ENCODE measurements around the gene FGB.

Gene FGB

DNA sequence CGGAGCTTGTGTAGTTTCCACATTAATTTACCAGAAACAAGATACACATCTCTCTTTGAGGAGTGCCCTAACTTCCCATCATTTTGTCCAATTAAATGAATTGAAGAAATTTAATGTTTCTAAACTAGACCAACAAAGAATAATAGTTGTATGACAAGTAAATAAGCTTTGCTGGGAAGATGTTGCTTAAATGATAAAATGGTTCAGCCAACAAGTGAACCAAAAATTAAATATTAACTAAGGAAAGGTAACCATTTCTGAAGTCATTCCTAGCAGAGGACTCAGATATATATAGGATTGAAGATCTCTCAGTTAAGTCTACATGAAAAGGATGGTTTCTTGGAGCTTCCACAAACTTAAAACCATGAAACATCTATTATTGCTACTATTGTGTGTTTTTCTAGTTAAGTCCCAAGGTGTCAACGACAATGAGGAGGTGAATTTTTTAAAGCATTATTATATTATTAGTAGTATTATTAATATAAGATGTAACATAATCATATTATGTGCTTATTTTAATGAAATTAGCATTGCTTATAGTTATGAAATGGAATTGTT, at the start of gene FGB:
Gene FGB (plus strand): TSS at position 315 of the 558 bp plus-strand sequence. CDS start 8 bp downstream, at position 323.
- no peak for DNase-seq (ENCODE audit: low spot score)

DNA sequence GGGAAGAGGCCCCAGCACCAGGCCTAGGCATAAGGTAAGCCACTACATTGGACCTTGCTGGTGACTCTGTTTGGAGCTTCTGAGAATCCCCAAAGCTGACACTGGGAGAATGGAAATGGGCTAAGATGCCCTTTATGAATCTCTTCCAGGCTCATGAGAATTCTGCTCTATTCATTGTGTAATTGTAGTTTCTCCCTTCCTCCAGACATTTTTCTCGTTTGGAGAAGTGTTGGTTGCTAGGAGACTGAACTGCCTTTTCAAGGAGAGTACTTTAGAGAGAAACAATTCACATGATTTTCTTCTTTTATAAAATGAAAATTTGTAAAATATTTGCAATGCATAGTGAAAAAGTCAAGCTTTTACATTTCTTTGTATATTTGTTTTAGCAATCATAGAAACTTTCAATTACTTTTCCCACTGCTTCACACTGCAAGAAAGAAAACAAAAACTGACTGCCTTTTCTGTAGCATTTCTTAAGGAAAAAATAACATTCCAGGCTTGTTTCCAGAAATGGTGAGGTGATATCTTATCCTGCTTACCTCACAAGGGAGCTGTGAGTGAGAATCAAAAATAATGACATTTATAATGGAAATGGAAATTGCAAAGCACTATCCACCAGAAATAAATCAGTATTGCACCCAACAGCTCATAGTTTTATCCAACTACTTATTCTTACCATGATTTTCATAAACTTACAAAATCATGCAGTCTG, 46.3 kb upstream of the FGB start:
- DNase-seq (ENCODE audit: low spot score), result no peak

DNA sequence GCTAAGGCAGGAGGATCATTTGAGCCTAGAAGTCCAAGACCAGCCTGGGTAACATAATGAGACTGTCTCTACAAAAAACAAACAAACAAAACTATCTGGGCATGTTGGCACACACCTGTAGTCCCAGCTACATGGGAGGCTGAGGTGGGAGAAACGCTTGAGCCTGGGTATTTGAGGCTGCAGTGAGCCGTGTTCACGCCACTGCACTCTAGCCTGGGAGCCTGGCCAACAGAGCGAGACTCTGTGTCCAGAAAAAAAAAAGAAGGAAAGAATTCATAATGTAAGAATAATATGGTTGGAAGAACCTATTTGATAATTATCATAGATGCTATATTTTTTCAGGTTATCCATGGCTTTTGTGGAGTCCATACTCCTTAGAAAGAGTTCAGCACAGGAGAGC, 45.2 kb upstream of the FGB start:
- DNase-seq (ENCODE audit: low spot score), result no peak

DNA sequence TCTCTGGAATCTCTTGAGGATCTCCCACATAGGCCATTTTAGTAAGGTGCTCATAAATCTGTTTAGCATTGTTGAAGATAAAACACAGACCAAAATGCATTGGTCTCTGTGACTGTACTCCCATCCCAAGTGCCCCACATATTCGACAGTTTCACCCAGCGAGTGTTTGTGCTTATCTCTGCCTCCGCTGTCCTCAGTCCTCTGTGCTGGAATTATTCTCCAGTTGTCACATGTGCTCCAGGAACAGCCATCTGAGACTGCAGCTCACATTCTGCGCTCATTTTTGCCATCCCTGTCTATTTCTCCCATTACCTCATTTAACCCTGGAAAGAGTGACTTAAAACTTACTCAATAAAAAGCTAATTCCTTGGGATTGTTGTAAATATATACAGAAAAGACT, 43.6 kb upstream of the FGB start:
- DNase-seq (ENCODE audit: low spot score), result no peak

DNA sequence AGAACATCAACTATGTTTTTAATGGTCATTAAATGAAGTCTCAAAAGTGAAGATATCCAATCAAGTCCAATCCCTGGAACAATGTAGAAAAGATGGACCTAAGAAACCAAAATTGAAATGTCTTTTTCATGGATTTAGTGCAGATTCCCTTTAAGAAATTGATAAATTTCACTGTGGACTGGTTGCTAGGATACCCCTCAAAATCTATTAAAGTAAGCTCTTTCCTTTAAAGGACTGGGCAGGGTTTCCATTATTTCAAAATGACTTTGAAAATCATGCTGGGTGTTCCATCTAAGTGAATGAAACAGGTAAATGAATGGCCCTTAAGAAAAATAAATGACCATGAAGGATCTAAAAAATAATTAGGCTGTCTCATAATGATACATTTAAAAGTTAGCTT, 41.2 kb upstream of the FGB start:
- no peak for DNase-seq (ENCODE audit: low spot score)

DNA sequence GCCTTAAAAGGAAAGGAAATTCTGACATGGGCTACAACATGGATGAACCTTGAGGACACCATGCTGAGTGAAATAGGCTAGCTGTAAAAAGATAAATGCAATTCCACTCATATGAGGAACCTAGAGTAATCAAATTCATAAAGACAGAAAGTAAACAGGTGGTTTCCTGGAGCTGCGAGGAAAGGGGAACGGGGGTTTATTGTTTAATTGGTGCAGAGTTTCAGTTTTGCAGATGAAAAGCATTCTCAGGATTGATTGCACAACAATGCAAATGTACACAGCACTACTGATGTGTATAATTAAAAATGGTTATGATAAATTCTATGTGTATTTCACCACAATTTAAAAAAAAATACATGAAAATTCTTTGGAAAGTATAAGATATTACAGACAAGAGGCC, 36.7 kb upstream of the FGB start:
- no peak for DNase-seq (ENCODE audit: low spot score)

DNA sequence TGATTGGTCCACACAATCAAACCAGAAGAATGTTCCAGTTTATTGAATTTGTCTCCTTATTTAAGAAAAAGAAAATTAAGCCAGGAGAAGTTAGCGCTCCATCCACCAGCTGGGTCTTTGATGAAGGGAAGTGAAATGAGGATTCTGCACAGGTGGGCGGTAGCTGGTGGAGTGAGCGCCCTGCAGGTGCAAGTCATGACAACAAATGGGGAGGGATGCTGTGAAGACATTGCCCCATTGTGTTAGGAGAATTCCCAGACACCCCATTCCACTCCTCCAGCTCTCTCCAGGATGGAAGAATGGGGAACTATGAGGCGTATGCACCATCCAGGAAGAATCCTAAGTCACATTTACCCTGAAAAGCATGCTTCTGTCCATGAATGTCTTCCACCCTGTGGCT, 35.5 kb upstream of the FGB start:
- no peak for DNase-seq (ENCODE audit: low spot score)

DNA sequence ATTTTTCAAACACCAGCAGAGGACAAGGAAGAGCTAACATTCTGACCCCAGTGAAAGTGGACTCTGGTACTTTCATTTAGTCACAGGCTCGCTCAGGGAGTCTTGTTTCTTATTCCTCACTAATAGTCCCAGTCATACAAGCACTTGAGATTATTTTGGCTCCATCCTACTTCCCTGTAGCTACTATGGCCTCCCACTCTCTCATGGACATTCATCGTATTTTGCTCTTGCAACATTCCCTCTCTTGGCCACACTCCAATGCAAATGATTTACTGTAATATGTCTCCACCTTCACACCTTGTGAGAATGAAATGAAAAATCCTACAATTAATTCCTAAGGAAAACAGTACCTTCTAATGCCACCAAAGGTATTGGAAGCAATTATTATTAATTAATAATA, 33.9 kb upstream of the FGB start:
- DNase-seq (ENCODE audit: low spot score), result no peak

DNA sequence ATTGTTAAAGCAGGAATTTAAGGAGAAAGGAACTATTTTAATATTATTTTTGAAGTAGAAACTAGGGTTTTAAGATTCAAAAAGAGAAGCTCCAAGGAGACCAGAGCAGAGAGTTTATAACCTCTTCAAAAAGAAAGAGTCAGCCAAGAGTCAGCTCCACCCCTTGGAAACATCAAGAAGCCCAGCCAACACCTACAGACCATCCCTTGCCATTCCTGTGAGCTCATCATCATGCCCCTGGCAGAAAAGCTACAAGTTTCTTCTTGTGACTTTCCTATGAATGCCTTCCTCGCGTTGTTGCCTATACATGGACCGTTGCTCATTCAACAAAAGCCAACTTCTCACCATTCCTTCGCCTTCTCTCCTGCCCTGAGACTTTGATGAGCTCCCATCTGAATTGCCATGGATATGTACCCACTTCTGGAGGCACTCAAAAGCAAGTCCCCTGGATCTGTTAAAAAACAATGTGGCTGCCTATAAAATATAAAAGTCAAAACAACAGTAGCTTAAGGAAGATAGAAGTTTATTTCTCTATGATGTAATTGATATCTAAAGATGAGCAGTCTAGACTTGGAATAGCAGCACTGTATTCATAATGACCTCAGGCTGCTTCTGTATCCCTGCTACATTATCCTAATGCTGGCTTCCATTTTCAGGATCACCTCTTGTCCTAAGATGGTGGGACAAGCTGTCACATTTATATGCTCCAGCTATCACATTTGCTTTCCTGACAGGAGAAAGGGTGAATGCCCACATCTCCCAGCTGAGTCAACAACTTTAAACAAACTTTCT, 32.9 kb upstream of the FGB start:
- no peak for DNase-seq (ENCODE audit: low spot score)

DNA sequence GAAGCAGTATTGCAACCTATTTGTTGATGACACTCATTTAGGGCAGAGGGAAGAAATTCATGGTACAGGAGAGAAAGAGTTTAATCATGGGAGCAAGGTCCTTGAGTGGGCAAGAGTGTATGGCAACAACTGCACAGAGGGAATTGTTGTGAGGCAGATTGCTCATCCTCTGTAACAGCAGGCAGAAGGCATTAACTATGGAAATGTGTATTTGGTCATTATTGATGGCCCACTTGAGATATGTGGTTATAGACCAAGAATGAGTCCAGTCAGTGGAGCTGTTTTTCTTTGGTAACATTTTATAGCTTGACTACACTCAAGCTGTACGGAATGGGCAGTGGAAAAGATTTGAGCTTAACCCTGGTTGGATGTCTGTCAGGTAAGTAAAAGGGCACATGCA, 28.5 kb upstream of the FGB start:
- no peak for DNase-seq (ENCODE audit: low spot score)

DNA sequence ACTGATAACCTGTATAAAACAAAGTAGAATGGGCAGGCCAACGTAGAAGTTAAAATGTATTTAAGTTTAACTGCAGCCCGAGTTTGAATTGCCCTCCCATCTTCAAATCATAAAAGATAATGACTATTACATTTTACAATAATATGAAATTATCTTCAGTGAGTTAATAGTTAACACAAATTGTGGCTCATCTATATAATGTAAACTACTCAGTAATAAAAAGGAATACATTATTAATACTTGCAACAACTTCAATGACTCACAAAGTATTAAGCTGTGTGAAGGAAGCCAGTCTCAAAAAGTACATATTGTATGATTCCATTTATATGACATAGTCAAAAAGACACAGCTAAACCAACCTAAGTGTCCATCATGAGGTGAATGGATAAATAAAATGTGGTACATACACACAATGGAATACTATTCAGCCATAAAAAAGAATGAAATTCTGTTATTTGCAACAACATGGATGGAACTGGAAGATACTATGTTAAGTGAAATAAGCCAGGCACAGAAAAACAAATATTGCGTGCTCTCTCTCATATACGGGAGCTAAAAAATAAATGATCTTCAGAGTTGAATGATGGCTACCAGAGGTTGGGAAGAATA, 20.4 kb upstream of the FGB start:
- DNase-seq (ENCODE audit: low spot score), result no peak

DNA sequence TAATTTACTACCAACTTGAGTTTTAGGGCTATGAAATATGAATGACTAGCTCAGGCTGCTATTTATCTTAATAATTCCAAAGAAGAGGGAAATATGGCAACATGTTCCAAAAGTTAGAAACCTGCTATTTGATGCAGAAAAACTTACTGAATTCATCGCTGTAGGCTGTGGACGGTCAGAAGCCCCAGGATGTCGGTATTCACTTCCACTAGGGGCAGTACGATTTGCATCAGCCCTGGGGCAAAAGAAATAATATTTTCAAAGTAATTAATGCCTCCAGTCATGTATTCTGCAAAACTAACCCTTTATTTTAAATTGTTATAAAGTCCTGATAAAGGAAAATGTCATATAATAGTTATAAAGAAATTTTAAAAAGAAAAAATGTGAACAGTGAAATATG, 17.1 kb upstream of the FGB start:
- DNase-seq (ENCODE audit: low spot score), result no peak

DNA sequence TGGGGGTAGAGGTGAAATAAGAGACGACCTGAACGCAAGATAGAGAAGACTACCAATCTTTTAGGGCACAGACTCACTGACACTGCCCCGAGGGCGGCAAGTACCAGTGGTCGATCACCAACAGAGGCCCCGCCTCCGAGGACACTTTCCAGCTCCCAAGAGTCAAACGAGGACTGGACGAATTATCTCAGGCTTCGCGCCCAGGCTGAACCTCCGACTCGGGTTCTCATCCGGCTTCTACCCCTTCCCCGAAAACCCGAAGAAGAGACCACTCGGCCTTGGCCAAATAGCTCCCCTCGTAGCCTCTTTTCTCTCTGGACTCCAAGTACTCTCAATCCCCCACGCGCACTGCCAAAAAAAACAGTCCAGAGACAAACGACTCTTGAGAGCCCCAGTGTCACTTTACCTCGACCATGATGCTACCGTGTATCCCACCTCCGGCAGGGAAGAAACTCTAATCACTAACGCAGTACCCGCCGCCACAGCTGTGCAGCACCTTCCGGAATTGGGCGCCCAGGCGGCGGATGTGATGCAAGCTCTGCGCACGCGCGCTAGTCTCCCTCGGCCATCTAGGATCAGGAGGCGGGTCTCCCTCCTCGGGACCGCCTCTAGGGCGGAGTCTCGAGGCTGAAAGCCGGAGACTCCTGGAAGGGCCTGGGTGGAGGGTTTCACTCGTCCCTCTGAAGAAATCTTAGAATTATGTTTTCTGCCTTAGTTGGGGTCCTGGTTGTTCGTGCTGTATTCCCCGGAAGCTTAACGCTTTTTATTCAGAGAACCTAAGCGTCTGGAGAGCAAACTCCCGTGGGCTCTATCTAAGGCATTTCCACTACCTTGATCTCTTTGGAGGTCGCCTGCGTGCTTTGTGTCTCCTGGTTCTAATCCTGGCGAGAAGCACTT, 12.7 kb upstream of the FGB start, which contains the start of gene PLRG1:
Gene PLRG1 (minus strand): TSS at position 507 of the 897 bp plus-strand sequence. CDS start 92 bp downstream, at position 415.
- DNase-seq (ENCODE audit: low spot score), result peak; percentile 99

DNA sequence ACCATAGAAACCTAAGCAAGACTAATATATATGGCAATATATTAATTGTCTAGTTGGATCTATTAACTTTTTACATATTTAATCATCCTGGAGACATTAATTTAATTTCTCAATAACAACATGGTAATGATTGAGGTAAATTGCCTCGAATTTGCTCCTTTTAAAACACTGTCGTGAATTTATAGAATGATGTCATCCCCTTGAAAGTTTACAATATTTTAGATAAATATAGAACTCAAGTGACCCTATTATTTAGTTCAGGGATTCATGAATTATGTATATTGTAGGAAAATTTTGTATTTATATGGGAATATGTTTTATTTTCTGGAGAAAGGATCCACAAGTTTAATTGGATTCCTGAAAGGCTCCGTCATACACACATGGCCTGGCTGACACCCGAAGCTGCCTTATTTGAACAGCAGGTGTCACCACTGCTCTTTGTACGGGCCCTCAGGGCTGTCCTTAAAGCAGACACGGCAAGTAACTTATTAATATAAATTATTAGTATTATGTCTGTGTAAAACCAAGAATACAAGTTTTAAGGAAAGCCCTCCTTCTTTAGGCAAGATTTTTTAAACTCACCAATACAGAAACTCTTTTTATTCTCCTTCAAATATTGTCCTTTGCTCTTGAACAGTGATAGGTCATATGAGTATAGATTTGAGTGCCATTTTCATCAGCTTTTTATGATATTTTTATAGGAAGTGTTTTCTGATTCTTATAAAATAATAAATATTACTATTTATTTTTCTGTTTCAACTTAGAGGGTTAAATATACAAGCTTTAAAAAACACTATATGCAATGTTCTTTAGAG, 10.7 kb upstream of the FGB start:
- peak; percentile 78 for DNase-seq (ENCODE audit: low spot score)

DNA sequence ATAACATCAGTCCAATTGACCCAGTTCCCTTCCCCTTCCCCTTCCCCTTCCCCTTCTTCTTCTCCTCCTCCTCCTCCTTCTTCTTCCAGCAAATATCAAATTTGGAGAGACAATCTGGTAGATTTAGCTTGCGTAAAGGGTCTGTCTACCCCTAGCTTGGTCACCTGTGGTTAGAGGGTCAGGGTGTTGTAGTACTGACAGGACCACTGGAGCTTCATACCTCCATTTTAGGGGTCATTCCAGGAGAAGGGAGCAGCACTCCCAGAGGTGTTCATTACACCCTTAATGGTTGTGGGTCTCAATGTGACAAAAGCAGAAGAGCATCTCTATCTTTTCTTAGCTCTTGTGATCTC, 3.7 kb upstream of the FGB start:
- no peak for DNase-seq (ENCODE audit: low spot score)

DNA sequence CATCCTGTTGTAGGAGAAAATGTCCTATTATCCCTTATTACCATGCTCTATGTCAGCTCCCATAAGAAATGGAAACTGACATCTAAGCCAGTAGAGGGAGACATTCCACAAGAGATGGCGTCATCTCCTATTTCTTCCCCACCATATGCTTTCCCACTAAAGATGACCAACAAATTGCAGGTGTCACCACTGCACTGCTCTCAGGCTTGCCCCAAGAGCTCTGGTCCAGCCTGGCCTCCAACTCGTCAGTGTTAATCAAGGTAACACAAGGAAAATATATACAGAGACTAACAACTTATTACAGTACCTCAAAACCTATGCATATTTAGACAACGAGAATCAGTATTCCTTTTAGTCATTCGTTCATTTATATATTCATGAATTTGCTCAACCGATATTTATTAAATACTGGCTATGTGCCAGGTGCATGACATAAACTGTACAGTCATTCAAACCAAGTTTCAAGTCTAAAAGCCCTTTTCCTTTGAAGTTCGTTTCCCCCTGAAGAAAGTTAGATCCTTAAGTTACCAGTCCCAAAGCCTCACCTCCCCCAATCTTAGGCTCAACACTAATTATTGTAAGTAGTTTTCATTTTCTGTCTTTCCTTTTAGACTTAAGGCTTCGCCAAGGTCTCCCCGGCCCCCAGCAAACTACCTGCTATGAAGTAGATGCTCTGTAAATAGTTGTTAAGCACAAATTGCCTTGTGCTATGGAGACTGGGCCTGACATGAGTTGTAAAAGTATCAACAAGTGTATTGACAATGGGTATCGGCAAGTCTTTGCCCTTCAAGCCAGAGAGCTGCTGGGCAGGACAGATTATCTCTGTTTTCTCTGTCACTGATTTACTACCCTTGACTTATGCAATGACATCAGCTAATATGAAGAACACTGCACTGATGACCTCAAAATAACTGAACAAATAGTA, 3.1 kb upstream of the FGB start:
- DNase-seq (ENCODE audit: low spot score), result peak; percentile 53

DNA sequence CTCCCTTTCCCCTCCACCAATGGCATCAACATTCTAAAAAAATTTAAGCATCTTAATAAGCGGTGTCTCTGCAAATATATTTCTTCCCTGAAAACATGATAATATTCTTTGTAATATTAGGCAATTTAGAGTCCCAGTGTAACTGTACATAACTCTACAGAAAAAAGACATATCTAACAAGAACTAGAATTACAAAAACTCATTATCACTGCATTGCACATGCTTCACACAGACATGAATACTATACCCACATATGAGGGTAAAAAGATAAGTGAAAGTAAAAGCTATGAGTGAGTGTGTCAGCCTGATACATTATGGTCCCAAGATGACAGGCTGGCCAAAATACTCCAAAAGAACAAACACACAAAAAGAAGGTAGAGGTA, 2.4 kb upstream of the FGB start:
- no peak for DNase-seq (ENCODE audit: low spot score)

DNA sequence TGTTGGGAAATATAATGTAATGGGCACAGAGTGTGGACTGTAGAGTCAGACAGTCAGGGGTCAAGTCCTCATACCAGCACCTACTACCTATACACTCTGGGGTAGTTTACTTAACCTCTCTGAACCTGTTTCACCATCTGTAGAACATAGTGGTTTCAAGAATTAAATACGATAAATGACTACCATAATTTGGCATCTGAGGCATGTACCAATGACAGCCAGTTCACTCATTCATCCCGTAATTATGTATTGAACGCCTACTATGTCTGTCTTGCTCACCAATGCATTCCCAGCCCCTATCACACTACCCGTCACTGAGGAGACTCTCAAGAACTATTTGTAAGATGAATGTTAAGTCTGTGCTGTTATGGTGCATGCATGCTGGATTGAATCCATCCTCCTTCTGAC, 2.0 kb upstream of the FGB start:
- no peak for DNase-seq (ENCODE audit: low spot score)

DNA sequence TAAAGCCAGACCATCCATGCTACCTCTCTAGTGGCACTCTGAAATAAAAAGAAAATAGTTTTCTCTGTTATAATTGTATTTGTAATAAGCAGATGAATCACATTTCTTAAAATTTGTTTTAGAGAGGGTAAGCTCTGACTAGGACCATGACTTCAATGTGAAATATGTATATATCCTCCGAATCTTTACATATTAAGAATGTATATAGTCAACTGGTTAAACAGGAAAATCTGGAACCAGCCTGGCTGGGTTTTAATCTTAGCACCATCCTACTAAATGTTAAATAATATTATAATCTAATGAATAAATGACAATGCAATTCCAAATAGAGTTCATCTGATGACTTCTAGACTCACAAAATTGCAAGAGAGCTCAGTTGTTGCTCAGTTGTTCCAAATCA, 1.5 kb downstream of the FGB start:
- no peak for DNase-seq (ENCODE audit: low spot score)

DNA sequence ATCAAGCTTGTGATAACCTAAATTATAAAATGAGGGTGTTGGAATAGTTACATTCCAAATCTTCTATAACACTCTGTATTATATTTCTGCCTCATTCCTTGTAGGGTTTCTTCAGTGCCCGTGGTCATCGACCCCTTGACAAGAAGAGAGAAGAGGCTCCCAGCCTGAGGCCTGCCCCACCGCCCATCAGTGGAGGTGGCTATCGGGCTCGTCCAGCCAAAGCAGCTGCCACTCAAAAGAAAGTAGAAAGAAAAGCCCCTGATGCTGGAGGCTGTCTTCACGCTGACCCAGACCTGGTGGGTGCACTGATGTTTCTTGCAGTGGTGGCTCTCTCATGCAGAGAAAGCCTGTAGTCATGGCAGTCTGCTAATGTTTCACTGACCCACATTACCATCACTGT, 2.9 kb downstream of the FGB start:
- DNase-seq (ENCODE audit: low spot score), result no peak
